ENCODE measurements around the gene ASTN1. TPM values are rescaled to one million over a fixed set of nuclear protein-coding genes. Genes with fewer than 3 reads are reported as not detected.

Gene ASTN1
- total RNA-seq, 2 donors from 2014 or later: 0.23 to 0.62 TPM

DNA sequence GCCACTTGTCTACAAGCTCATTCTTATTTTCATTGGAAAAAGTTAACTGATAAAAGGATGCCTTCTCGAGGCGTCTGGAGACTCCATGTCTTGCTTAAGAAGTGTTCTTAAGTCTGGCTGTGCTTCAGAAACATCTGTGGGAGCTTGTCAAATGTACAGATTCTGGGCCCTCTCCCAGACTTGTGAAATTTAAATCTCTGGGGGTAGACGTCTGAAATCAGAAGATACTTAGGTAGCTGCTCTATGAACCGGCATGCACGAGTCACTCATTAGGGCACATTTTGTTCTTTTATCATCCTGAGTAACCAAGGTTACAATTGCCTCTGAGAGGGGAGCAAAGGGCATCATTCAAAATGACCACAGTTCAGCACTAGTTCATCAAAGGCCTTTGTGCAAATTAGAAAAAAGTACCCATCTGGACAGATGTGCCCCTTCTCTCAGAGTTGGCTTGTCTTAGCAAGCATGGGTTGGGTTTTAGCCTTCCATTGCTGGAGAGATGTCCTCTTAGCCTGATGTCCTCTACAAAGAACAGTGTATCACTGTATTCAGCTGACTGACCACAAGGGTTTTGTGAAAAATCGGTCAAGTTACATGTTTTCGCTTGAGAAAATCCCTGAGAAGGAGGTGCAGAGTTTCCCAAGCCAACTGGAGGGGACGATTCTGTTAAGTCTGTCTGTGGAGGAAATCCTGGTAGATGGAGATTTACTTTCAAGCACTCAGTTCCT lies 156.9 kb downstream of the ASTN1 start:
- no peaks in the 10 kb centered on the region for H3K9me3 ChIP-seq
- intact Hi-C loops (cut with DNase I): no loop called here
- no peaks in the 10 kb centered on the region for H3K27me3 ChIP-seq (replicated peaks; ENCODE audit: insufficient read depth)
- H3K36me3 ChIP-seq: no peaks in the 10 kb centered on the region
- no peak overlapping the region for H3K27ac ChIP-seq
- TF ChIP-seq POLR2A (IDR thresholded peaks at IDR 0.05) (no peak), POLR2AphosphoS5 (IDR thresholded peaks at IDR 0.05) (no peak)
- TF ChIP-seq, protein P1, sequence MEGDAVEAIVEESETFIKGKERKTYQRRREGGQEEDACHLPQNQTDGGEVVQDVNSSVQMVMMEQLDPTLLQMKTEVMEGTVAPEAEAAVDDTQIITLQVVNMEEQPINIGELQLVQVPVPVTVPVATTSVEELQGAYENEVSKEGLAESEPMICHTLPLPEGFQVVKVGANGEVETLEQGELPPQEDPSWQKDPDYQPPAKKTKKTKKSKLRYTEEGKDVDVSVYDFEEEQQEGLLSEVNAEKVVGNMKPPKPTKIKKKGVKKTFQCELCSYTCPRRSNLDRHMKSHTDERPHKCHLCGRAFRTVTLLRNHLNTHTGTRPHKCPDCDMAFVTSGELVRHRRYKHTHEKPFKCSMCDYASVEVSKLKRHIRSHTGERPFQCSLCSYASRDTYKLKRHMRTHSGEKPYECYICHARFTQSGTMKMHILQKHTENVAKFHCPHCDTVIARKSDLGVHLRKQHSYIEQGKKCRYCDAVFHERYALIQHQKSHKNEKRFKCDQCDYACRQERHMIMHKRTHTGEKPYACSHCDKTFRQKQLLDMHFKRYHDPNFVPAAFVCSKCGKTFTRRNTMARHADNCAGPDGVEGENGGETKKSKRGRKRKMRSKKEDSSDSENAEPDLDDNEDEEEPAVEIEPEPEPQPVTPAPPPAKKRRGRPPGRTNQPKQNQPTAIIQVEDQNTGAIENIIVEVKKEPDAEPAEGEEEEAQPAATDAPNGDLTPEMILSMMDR (IDR thresholded peaks at IDR 0.05): no peak
- WGBS: 51% methylated on average over 8 of the region's 8 CpGs
- no peaks in the 10 kb centered on the region for H3K4me1 ChIP-seq (replicated peaks)
- H3K4me3 ChIP-seq: no peak overlapping the region
- no peak for DNase-seq (ENCODE audit: low spot score)

DNA sequence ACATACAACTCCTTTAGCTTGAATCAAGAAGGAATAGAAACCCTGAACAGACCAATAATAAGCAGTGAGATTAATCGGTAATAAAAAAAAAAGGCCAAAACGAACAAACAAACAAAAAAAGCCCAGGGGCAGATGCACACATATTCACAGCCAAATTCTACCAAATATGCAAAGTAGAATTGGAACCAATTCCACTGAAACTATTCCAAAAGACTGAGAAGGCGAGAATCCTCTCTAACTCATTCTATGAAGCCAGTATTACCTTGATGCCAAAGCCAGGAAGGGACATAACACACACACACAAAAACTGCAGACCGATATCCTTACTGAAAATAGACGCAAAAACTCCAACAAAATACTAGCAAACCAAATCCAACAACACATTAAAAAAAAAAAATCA lies 161.6 kb downstream of the ASTN1 start:
- H3K27ac ChIP-seq: no peak overlapping the region
- no peaks in the 10 kb centered on the region for H3K9me3 ChIP-seq
- TF ChIP-seq POLR2A (IDR thresholded peaks at IDR 0.05) (no peak), POLR2AphosphoS5 (IDR thresholded peaks at IDR 0.05) (no peak)
- TF ChIP-seq, protein P1 (IDR thresholded peaks at IDR 0.05): no peak
- H3K4me3 ChIP-seq: no peak overlapping the region
- no peaks in the 10 kb centered on the region for H3K27me3 ChIP-seq (replicated peaks; ENCODE audit: insufficient read depth)
- intact Hi-C loops (cut with DNase I): no loop called here
- no peak for DNase-seq (ENCODE audit: low spot score)
- 81% methylated on average over 5 of the region's 5 CpGs for WGBS
- no peaks in the 10 kb centered on the region for H3K4me1 ChIP-seq (replicated peaks)
- H3K36me3 ChIP-seq: no peaks in the 10 kb centered on the region

DNA sequence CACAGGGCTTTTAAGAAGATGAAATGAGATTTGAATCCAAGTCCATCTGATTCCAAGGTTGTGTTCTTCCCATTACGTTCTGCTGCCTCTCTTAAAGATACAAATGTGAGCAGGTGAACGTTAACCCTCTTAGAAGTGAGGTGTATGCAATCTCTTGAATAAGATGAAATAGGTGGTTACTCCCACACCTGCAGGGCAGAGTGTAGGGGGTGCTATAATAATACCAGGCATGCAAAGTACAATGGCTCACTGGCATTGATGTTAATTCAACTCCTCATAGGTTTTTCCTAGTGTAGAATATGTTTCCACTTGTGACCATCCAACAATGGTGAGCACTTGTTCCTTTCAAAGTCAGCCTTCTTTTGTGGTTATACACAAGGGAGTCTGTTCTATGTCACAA lies 163.0 kb downstream of the ASTN1 start:
- no peaks in the 10 kb centered on the region for H3K4me1 ChIP-seq (replicated peaks)
- TF ChIP-seq POLR2AphosphoS5 (IDR thresholded peaks at IDR 0.05): no peak
- TF ChIP-seq POLR2A (IDR thresholded peaks at IDR 0.05): no peak
- TF ChIP-seq, protein P1 (IDR thresholded peaks at IDR 0.05): no peak
- no peak overlapping the region for H3K27ac ChIP-seq
- intact Hi-C loops (cut with DNase I): no loop called here
- no peak for DNase-seq (ENCODE audit: low spot score)
- WGBS: 84% methylated on average over 2 of the region's 2 CpGs
- H3K27me3 ChIP-seq (replicated peaks; ENCODE audit: insufficient read depth): no peaks in the 10 kb centered on the region
- H3K9me3 ChIP-seq: no peaks in the 10 kb centered on the region
- H3K36me3 ChIP-seq: no peaks in the 10 kb centered on the region
- no peak overlapping the region for H3K4me3 ChIP-seq

DNA sequence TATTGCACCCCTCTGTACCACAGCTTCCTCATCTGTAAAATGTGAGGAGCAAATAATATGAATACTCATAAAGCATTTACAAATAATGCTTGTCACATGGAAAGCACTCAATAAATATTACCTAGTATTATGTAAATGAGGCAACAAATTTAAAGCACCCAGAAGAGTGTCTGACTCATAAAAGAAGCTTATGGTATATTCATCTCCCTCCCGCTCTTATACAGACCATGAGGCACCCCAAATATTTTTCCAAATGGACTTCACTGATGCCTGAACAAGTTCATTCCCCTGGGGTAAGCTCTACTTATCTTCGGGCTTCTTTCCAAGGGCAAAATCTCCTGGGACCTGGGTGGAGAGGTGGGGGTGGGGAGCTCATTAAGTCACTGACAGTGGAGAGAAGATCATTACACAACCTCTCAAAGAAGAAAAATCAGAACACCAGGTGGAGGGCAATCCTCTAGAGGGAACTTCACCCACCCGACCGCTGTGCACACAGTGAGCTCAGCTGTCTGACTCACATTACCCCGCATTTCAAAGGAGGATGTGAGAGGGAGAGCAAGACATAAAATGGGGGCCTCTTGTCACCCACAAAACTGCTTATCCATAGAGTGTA lies 166.2 kb downstream of the ASTN1 start:
- TF ChIP-seq POLR2A (IDR thresholded peaks at IDR 0.05) (no peak), POLR2AphosphoS5 (IDR thresholded peaks at IDR 0.05) (no peak)
- TF ChIP-seq, protein P1 (IDR thresholded peaks at IDR 0.05): no peak
- Histone ChIP-seq H3K4me1 (replicated peaks) (no peaks in the 10 kb centered on the region), H3K27ac (no peak overlapping the region), H3K27me3 (replicated peaks; ENCODE audit: insufficient read depth) (no peaks in the 10 kb centered on the region), H3K4me3 (no peak overlapping the region), H3K9me3 (no peaks in the 10 kb centered on the region), H3K36me3 (no peaks in the 10 kb centered on the region)
- 84% methylated on average over 5 of the region's 5 CpGs for WGBS
- no peak for DNase-seq (ENCODE audit: low spot score)
- intact Hi-C loops (cut with DNase I): no loop called here
